Activated naive CD4-positive, alpha-beta T cell treated with Interleukin-2 at 50 U/mL for 16 hours (primary cell): ENCODE data around the gene STMN3.

Experiments
- DNase-seq: peaks from one replicate; pipeline ENCODE4 v3.0.0-alpha.2; 2020

Gene STMN3

GRCh38 chr20:63691711-63692435, 38.6 kb upstream of the STMN3 start:
- DNase-seq: no peak

- no peak for DNase-seq
These were observed 37.9 kb upstream of the STMN3 start for GRCh38 chr20:63690898-63691710.

DNA sequence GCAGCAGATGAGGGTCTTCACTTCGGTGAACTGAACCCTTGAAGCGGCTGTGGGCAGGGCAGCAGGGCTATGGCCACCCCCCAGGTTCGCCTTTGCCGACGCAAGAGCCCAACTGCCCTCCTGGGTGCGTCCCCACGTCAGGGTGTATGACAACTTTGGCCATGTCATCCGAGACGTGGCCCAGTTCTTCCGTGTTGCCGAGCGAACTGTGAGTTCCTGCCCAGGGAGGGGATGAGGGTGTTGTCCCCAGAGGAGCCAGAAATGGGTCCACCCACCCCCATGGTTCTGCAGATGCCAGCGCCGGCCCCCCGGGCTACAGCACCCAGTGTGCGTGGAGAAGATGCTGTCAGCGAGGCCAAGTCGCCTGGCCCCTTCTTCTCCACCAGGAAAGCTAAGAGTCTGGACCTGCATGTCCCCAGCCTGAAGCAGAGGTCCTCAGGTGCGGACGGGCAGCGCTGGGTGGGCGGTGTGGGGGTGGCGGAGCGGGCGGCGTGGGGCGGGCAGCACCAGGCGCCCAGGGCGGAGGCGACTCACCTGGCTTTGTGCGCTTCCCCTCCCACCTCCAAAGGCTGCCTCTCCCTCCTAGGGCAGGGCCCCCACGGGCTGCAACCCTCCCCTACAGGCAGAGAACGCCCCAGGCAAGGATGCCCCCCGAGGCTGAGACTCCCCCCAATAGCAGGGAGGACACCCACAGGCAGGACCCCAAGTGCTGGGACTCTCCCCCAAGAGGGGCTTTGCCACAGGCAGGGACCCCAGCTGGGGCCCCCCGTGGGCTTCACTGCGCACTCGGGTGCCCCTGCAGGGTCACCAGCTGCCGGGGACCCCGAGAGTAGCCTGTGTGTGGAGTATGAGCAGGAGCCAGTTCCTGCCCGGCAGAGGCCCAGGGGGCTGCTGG, 37.0 kb upstream of the STMN3 start:
- no peak for DNase-seq

DNA sequence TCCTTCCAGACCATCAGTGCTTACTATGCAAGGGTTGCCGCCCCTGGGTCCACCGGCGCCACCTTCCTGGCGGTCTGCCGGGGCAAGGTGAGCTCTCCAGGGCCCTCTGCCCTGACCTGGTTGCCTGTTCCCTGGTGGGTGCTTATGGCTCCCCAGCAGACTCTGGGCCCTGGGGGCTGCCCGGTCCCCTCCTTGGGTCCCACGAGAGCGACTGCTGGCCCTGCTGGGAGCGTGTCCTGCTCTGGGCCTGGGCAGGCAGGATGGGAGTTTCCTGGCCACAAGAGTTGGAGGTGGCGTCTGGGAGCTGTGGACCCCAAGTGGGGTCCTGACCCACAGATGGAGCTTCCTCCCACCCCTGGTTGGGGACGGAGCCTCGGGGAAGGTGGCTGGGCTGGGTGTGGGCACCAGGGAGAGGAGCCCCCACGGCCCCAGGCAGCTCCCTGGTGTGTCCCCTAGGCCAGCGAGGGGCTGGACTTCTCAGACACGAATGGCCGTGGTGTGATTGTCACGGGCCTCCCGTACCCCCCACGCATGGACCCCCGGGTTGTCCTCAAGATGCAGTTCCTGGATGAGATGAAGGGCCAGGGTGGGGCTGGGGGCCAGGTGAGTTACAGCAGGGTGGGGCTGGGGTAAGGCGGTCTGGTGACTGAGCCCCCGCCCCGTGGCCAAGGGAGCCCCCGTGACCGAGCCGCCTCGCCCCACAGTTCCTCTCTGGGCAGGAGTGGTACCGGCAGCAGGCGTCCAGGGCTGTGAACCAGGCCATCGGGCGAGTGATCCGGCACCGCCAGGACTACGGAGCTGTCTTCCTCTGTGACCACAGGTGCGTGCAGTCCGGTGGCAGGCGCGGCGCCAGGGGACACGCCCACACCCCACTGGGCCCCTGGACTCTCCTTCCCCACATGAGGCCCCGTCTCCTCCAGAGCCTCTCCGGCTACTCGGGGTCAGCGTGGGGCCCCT, 36.1 kb upstream of the STMN3 start:
- no peak for DNase-seq

DNA sequence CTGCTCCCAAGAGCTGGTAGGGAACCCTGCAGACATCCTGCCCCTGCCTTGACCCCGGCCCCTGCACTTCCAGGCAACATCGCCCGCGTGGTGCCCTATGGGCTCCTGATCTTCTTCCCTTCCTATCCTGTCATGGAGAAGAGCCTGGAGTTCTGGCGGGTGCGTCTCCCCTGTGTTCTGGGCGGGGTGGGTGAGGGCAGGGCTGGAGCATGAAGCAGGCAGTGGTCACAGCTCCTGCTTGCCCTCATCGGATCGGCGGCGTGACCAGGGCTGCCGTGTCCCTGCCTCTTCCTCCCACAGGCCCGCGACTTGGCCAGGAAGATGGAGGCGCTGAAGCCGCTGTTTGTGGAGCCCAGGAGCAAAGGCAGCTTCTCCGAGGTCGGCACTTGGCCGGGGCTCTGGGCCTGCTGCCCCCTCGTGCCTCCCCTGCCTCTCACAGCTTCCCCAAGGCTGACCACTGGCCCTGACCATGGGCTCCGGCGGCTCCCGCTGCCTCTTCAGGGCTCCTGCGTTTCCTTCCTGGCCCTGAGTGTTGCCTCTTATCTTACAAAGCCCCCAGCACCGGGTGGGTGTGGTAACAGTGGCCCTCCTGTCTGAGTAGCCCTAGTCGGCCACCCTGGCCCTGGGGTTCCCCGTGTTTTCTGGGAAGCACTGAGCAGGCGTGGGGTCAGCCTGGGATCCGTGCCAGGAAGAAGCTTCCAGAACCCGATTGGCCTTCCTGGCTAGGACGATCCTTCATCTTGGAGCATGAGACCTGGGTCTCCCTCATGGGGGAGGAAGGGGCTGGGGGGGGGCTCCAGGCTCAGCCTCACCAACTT, 35.2 kb upstream of the STMN3 start:
- DNase-seq: no peak

GRCh38 chr20:63687419-63688178, 34.4 kb upstream of the STMN3 start:
- no peak for DNase-seq

- peak; percentile 60 for DNase-seq
These were observed 33.5 kb upstream of the STMN3 start for GRCh38 chr20:63686492-63687321.

GRCh38 chr20:63686094-63686491, 32.9 kb upstream of the STMN3 start:
- no peak for DNase-seq

GRCh38 chr20:63685269-63686026, 32.2 kb upstream of the STMN3 start:
- DNase-seq: no peak

GRCh38 chr20:63682384-63683139, 29.3 kb upstream of the STMN3 start:
- DNase-seq: no peak

DNA sequence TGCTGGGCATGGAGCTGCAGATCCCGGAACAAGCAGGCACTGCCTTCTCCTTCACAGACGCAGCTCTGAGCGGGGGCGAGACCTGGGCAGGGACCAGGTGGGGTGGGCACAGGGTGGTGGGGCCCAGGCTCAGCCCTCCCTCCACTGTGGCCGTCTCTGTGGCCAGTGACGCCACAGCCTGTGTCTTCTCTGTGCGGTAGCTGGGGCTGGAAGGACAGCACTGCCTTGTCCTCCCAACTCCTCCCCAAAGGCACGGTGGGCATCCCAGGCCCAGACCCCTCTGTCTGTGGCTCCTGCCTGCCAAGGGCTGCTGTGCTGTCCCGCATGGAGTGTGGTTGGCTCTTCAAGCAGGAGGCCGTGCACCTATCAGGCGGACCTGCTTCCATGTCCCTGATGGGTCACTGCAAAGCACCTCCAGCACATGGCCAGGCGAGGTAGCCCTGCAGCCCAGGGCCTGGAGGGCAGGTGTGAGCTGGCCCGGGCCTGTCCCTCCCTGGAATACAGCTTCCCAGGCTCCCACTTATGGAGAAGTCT, 28.5 kb upstream of the STMN3 start:
- no peak for DNase-seq

DNA sequence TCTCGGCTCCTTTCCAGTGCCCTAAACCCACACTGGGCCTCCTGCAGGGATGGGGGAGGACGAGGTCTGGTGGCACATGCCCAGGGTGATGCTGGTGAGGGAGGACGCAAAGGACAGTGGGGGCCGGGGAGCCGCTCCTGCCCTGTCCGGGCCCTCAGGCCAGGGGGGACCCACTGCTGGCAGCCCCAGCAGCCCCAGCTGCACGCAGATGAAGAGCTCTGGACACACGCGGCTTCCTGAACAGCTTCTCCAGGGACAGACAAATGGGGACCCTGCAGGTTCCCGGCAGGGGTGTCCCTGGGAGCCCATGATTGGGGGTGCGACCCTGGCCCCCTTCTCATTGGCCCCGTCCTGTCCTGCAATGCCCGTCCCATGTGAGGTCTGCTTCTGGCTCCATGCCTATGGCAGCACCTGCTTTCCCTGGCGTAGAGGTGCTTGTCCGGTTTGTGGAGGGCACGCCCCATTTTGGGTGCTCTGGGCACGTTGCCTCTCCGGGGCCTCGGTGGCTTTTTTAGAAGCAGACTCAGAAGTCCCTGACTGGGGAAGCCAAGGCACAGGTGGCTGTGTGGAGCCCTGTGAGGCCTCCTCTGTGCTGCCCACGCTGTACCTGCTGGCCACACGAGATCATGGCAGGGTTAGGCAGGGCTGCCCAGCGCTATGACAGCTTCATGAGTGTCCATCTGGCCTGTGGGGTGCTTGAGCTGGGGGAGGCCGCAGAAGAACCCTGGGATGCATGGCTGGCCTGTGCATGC, 27.8 kb upstream of the STMN3 start:
- DNase-seq: no peak

GRCh38 chr20:63680427-63680826, 27.2 kb upstream of the STMN3 start:
- no peak for DNase-seq

- DNase-seq: no peak
These were observed 26.6 kb upstream of the STMN3 start for GRCh38 chr20:63679799-63680305.

GRCh38 chr20:63678667-63679465, 25.6 kb upstream of the STMN3 start:
- no peak for DNase-seq

GRCh38 chr20:63678071-63678470, 24.8 kb upstream of the STMN3 start:
- DNase-seq: no peak
